ENCODE measurements around the gene SLC6A6.

The SLC6A6 gene

GRCh38 chr3:14413381-14414071, 11.1 kb downstream of the SLC6A6 start:
- Histone ChIP-seq H2BK15ac (ENCODE audit: low read depth, poor library complexity, severe bottlenecking) (peak overlapping the region; percentile 6), H3K27me3 (ENCODE audit: control insufficient read depth in 1 of 2, insufficient read depth in 1 of 2, low read length in 2 of 2) (no peaks in the 10 kb centered on the region), H3K79me1 (replicated peaks; ENCODE audit: low read length, poor library complexity, severe bottlenecking) (peaks cover 17% of the 10 kb centered on the region), H3K36me3 (ENCODE audit: control insufficient read depth in 1 of 2, insufficient read depth in 2 of 2, low read depth in 1 of 2, low read length in 2 of 2) (peaks cover 26 to 70% of the 10 kb centered on the region in 2 experiments), H2BK5ac (ENCODE audit: low read depth, low read length, poor library complexity, severe bottlenecking) (no peak overlapping the region), H3K18ac (ENCODE audit: low read depth in 1 of 2, low read length in 2 of 2) (peak overlapping the region; percentile 72 to 75), H3K9ac (ENCODE audit: low read length) (peak overlapping the region; percentile 65), H2BK12ac (ENCODE audit: low read length in 2 of 2) (peak overlapping the region in 1 of 2 experiments; percentile 70), H4K8ac (ENCODE audit: low read length) (peak overlapping the region; percentile 68), H4K91ac (ENCODE audit: low read length) (no peak overlapping the region), H3K9me3 (ENCODE audit: control insufficient read depth, low read length) (no peaks in the 10 kb centered on the region), H3K23ac (ENCODE audit: low read length in 2 of 2) (peak overlapping the region in 1 of 2 experiments; percentile 85), H2AK5ac (ENCODE audit: low read length, severe bottlenecking) (no peak overlapping the region), H3K4ac (ENCODE audit: low read depth in 1 of 2, low read length in 2 of 2) (peak overlapping the region; percentile 41 to 76), H3K4me1 (ENCODE audit: control insufficient read depth, insufficient read depth, low read depth, low read length) (peaks cover 64% of the 10 kb centered on the region), H3K27ac (ENCODE audit: low read length, poor library complexity, severe bottlenecking) (peak overlapping the region; percentile 17), H3K4me3 (ENCODE audit: insufficient read depth in 1 of 2, low read depth in 1 of 2, low read length in 2 of 2) (no peak overlapping the region), H2AFZ (ENCODE audit: low read depth, low read length) (no peak overlapping the region), H3K4me2 (ENCODE audit: low read length, poor library complexity, severe bottlenecking) (no peak overlapping the region), H2BK120ac (ENCODE audit: low read depth, low read length) (peak overlapping the region; percentile 51), H3K14ac (ENCODE audit: low read length in 2 of 2) (peak overlapping the region in 1 of 2 experiments; percentile 61)
- WGBS: 24% methylated on average over 10 of the region's 11 CpGs
- DNase-seq: peak; percentile 64

GRCh38 chr3:14414846-14415464, 12.5 kb downstream of the SLC6A6 start:
- Histone ChIP-seq H3K4ac (ENCODE audit: low read depth in 1 of 2, low read length in 2 of 2) (peak overlapping the region; percentile 20 to 24), H2AFZ (ENCODE audit: low read depth, low read length) (no peak overlapping the region), H3K4me3 (ENCODE audit: insufficient read depth in 1 of 2, low read depth in 1 of 2, low read length in 2 of 2) (no peak overlapping the region), H2BK120ac (ENCODE audit: low read depth, low read length) (no peak overlapping the region), H4K8ac (ENCODE audit: low read length) (peak overlapping the region; percentile 21), H2BK15ac (ENCODE audit: low read depth, poor library complexity, severe bottlenecking) (no peak overlapping the region), H2BK5ac (ENCODE audit: low read depth, low read length, poor library complexity, severe bottlenecking) (no peak overlapping the region), H3K4me1 (ENCODE audit: control insufficient read depth, insufficient read depth, low read depth, low read length) (peaks cover 69% of the 10 kb centered on the region), H3K18ac (ENCODE audit: low read depth in 1 of 2, low read length in 2 of 2) (peak overlapping the region; percentile 16 to 84), H3K36me3 (ENCODE audit: control insufficient read depth in 1 of 2, insufficient read depth in 2 of 2, low read depth in 1 of 2, low read length in 2 of 2) (peaks cover 39 to 73% of the 10 kb centered on the region in 2 experiments), H3K14ac (ENCODE audit: low read length in 2 of 2) (peak overlapping the region in 1 of 2 experiments; percentile 82), H3K27ac (ENCODE audit: low read length, poor library complexity, severe bottlenecking) (peak overlapping the region; percentile 25), H3K23ac (ENCODE audit: low read length in 2 of 2) (no peak overlapping the region), H2AK5ac (ENCODE audit: low read length, severe bottlenecking) (peak overlapping the region; percentile 11), H2BK12ac (ENCODE audit: low read length in 2 of 2) (peak overlapping the region; percentile 15 to 85), H3K27me3 (ENCODE audit: control insufficient read depth in 1 of 2, insufficient read depth in 1 of 2, low read length in 2 of 2) (no peaks in the 10 kb centered on the region), H3K9me3 (ENCODE audit: control insufficient read depth, low read length) (no peaks in the 10 kb centered on the region), H3K9ac (ENCODE audit: low read length) (no peak overlapping the region), H3K4me2 (ENCODE audit: low read length, poor library complexity, severe bottlenecking) (no peak overlapping the region), H3K79me1 (replicated peaks; ENCODE audit: low read length, poor library complexity, severe bottlenecking) (peaks cover 23% of the 10 kb centered on the region), H4K91ac (ENCODE audit: low read length) (peak overlapping the region; percentile 43)
- peak; percentile 25 for DNase-seq
- WGBS: 89% methylated on average over 5 of the region's 5 CpGs

DNA sequence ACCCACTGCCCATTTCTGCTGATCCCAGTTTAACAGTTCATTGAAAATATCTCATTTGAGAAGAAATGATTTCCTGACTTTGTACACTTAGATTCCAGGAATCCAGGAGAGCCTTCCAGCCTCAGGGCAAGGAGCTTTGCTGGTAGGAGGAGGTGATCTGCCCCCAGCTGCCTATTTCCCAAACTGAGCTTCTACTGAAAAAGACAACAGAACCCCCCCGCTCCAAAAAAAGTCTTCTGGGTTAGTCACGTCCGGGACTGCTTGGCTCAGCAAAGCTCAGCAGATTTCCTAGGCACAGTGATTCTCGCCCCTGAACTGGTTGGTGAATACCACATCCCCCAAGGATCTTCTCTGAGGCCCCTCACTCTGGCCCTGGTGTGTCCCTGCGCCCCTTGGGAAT, 13.1 kb downstream of the SLC6A6 start:
- H2BK120ac ChIP-seq (ENCODE audit: low read depth, low read length): no peak overlapping the region
- 60% methylated on average over 5 of the region's 5 CpGs for WGBS
- H3K4me2 ChIP-seq (ENCODE audit: low read length, poor library complexity, severe bottlenecking): peak overlapping the region; percentile 16
- H2AK5ac ChIP-seq (ENCODE audit: low read length, severe bottlenecking): no peak overlapping the region
- no peak overlapping the region for H3K4ac ChIP-seq (ENCODE audit: low read depth in 1 of 2, low read length in 2 of 2)
- H3K9me3 ChIP-seq (ENCODE audit: control insufficient read depth, low read length): no peaks in the 10 kb centered on the region
- peaks cover 23% of the 10 kb centered on the region for H3K79me1 ChIP-seq (replicated peaks; ENCODE audit: low read length, poor library complexity, severe bottlenecking)
- H2BK15ac ChIP-seq (ENCODE audit: low read depth, poor library complexity, severe bottlenecking): no peak overlapping the region
- no peak overlapping the region for H3K14ac ChIP-seq (ENCODE audit: low read length in 2 of 2)
- no peaks in the 10 kb centered on the region for H3K27me3 ChIP-seq (ENCODE audit: control insufficient read depth in 1 of 2, insufficient read depth in 1 of 2, low read length in 2 of 2)
- no peak overlapping the region for H3K4me3 ChIP-seq (ENCODE audit: insufficient read depth in 1 of 2, low read depth in 1 of 2, low read length in 2 of 2)
- H4K91ac ChIP-seq (ENCODE audit: low read length): peak overlapping the region; percentile 48
- peak; percentile 57 for DNase-seq
- H3K23ac ChIP-seq (ENCODE audit: low read length in 2 of 2): no peak overlapping the region
- H3K9ac ChIP-seq (ENCODE audit: low read length): no peak overlapping the region
- H2BK5ac ChIP-seq (ENCODE audit: low read depth, low read length, poor library complexity, severe bottlenecking): no peak overlapping the region
- H4K8ac ChIP-seq (ENCODE audit: low read length): no peak overlapping the region
- peaks cover 65% of the 10 kb centered on the region for H3K4me1 ChIP-seq (ENCODE audit: control insufficient read depth, insufficient read depth, low read depth, low read length)
- H3K36me3 ChIP-seq (ENCODE audit: control insufficient read depth in 1 of 2, insufficient read depth in 2 of 2, low read depth in 1 of 2, low read length in 2 of 2): peaks cover 40 to 68% of the 10 kb centered on the region in 2 experiments
- peak overlapping the region in 1 of 2 experiments; percentile 33 for H2BK12ac ChIP-seq (ENCODE audit: low read length in 2 of 2)
- no peak overlapping the region for H2AFZ ChIP-seq (ENCODE audit: low read depth, low read length)
- peak overlapping the region; percentile 25 for H3K27ac ChIP-seq (ENCODE audit: low read length, poor library complexity, severe bottlenecking)
- peak overlapping the region; percentile 26 to 40 for H3K18ac ChIP-seq (ENCODE audit: low read depth in 1 of 2, low read length in 2 of 2)

DNA sequence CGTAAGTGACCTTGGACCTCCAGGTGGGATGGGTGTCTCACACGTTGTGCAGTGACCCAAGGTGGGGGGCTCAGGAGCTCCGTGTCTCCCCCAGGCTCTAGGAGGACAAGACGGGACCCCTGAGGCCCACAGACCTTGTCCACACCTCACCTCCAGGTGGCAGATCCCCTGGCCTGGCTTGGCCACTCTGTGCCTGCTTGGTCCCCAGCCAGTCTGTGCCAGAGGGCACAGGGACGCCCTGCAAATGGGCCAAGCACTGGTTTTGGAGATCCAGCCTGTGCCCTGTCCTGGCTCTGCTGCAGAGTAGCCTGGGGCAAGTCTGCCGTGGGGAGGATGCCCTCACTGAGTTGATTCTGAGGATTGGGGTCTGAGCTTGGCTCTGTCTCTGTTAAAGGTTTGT, 14.0 kb downstream of the SLC6A6 start:
- Histone ChIP-seq H3K79me1 (replicated peaks; ENCODE audit: low read length, poor library complexity, severe bottlenecking) (peaks cover 22% of the 10 kb centered on the region), H3K36me3 (ENCODE audit: control insufficient read depth in 1 of 2, insufficient read depth in 2 of 2, low read depth in 1 of 2, low read length in 2 of 2) (peaks cover 50 to 65% of the 10 kb centered on the region in 2 experiments), H3K4me2 (ENCODE audit: low read length, poor library complexity, severe bottlenecking) (no peak overlapping the region), H2BK15ac (ENCODE audit: low read depth, poor library complexity, severe bottlenecking) (no peak overlapping the region), H3K18ac (ENCODE audit: low read depth in 1 of 2, low read length in 2 of 2) (no peak overlapping the region), H2AFZ (ENCODE audit: low read depth, low read length) (no peak overlapping the region), H3K9ac (ENCODE audit: low read length) (no peak overlapping the region), H3K27me3 (ENCODE audit: control insufficient read depth in 1 of 2, insufficient read depth in 1 of 2, low read length in 2 of 2) (no peaks in the 10 kb centered on the region), H4K8ac (ENCODE audit: low read length) (no peak overlapping the region), H4K91ac (ENCODE audit: low read length) (no peak overlapping the region), H2AK5ac (ENCODE audit: low read length, severe bottlenecking) (no peak overlapping the region), H3K4ac (ENCODE audit: low read depth in 1 of 2, low read length in 2 of 2) (peak overlapping the region in 1 of 2 experiments; percentile 32), H2BK12ac (ENCODE audit: low read length in 2 of 2) (peak overlapping the region in 1 of 2 experiments; percentile 23), H2BK5ac (ENCODE audit: low read depth, low read length, poor library complexity, severe bottlenecking) (no peak overlapping the region), H3K4me1 (ENCODE audit: control insufficient read depth, insufficient read depth, low read depth, low read length) (peaks cover 56% of the 10 kb centered on the region), H3K27ac (ENCODE audit: low read length, poor library complexity, severe bottlenecking) (no peak overlapping the region), H3K9me3 (ENCODE audit: control insufficient read depth, low read length) (no peaks in the 10 kb centered on the region), H3K4me3 (ENCODE audit: insufficient read depth in 1 of 2, low read depth in 1 of 2, low read length in 2 of 2) (no peak overlapping the region), H2BK120ac (ENCODE audit: low read depth, low read length) (no peak overlapping the region), H3K14ac (ENCODE audit: low read length in 2 of 2) (peak overlapping the region in 1 of 2 experiments; percentile 53), H3K23ac (ENCODE audit: low read length in 2 of 2) (peak overlapping the region in 1 of 2 experiments; percentile 46)
- 86% methylated on average over 6 of the region's 6 CpGs for WGBS
- DNase-seq: no peak
